Activated CD4-positive, CD25-positive, alpha-beta regulatory T cell (primary cell): ENCODE results near the gene MAGI1.

Source experiments
- DNase-seq, 4 experiments: peaks; one replicate each; lab custom pipeline; 2025; lab: John Stamatoyannopoulos, UW

Gene MAGI1

DNA sequence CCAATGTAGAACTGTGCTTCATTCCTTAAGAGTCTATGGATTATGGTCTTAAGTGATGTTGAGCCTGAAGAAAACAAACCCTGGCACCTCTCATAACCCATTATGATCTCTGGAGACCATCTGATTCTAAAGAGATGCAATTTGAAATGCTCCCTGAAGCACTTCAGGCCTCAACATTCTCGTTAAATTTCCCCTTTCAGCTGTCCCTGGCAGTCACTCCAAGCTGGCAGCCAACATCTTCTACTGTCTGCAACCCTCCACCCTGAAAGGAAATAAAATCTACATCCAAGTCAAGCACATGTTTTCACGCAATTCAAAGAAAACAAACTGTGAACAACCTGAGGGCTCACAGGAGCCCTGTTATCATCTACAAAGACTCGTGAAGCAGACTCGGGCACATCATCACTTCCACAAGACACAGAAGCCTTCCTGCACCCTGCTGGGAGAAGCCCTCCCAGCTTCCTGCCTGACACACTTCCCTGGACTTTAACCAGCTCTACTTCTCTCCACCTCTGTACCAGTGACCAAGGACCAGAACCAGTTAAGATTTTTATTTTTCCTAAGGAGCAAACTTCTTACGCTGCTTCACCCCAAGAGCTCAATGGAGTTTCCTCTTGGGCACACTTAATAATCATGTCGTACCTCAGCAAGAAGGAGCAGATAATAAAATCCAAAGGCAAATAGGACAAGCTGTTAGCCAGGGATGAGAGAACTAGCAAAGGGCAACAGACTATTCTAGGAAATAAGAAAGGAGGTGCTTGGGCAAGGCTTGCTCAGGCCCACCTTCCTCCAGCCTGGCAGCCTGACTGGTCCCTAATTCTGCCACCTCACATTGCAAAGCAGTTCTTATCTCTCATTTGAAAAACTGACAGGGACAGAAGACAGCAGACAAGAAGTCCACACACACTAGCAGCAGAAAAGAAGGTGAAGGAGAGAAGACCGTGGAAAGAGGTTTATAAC lies 67.1 kb downstream of the MAGI1 start:
- no peak for DNase-seq

GRCh38 chr3:65968996-65969395 lies 69.7 kb downstream of the MAGI1 start:
- no peak for DNase-seq

DNA sequence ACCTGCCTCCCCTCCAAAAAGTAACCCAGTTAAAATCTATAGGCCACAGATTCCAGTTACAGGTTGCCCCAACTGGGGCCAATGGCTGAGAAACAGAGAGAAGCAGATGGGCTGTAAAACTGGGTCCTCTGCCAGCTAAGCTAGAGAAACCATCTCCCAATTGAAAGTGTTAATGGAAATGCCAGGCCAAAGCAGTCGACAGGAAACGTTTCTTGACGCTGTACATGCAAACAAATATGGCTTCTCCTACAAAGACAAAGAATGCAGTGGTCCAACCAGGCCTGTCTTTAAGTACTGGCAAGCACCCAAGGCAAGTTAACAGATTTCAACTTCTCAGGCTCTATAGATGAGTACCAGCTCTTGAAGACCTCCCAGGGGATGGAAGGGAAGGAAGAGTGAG lies 71.3 kb downstream of the MAGI1 start:
- DNase-seq: no peak

GRCh38 chr3:65964838-65965237 lies 73.9 kb downstream of the MAGI1 start:
- no peak for DNase-seq

DNA sequence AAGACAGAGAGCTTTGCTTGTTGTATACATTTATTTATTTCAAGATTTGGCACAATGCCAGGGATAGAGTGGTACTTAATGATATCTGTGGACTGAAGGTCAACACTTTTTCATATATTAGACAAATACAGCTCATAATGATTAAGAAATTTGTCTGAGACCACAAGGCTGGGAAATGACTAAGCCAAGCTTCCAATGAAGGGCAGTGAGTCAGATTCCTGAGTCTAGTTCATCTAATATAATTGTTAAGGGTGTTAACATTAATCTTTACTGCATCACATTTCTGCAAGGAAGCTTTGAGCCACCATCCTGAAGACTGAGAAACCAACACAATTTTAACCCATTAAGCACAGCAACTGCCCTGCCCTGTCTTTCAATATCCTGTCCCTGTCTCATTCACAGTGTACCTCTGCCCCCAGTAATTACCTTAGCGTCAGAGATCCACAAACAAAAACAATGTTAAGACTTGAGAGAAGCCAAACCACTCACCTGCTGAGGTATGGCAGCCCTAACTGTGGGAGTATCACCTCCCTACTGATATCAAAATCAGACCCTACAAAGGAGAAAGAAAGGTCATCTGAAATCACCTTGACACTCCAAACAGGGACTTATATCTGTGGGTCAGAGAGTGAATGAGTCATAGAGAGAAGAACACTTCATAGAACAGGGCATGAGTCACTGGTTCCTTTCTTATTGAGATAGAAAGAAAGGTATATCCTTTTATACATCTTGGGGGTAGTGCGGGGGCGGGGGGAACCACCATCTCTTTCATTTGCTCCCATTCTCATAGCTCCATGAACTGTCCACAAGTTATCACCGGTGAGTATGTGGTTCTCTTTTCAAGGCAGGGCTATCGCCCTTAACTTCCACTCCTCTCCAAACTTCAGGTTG lies 74.7 kb downstream of the MAGI1 start:
- DNase-seq: peak in 1 of 4 experiments; percentile 3

GRCh38 chr3:65961733-65962132 lies 77.0 kb downstream of the MAGI1 start:
- no peak for DNase-seq

DNA sequence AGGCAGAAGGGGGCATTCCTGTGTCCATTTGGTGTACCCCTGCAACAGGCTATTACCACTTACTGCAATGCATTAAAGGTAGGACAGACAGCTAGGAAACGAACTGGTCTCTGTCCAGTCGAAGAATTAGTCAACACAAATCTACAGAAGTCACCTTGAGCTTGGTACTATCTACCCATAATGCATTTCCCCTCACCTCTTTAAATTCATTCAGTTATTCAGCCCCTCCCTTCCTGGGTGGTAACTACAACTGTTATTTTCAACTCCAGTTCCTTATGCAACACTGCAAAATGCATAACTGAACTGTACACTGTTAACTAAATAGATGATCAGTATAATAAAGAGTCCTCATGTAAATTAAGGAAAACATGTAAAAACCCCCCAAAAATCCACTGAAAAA lies 77.6 kb downstream of the MAGI1 start:
- no peak for DNase-seq

DNA sequence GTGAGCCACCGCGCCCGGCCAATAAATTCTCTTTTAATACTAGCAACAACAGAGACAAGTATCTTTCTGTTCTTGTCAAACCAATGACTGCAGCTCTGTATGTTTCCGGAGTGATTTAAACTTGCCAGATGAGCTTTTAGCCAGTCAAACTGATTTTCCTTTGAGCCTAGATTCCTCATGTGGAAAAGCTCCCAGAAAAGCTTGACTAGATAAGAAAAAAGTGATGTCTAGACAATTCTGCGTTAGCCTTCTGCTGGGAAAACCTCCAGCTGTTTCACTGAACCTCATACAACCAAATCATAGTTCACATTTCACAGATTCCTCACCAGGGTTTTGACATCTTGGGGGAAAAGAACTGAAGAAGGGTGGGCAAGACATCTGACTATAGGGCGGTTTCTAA lies 78.6 kb downstream of the MAGI1 start:
- DNase-seq: no peak

- no peak for DNase-seq
Measured at GRCh38 chr3:65958216-65958615, 80.5 kb downstream of the MAGI1 start.

DNA sequence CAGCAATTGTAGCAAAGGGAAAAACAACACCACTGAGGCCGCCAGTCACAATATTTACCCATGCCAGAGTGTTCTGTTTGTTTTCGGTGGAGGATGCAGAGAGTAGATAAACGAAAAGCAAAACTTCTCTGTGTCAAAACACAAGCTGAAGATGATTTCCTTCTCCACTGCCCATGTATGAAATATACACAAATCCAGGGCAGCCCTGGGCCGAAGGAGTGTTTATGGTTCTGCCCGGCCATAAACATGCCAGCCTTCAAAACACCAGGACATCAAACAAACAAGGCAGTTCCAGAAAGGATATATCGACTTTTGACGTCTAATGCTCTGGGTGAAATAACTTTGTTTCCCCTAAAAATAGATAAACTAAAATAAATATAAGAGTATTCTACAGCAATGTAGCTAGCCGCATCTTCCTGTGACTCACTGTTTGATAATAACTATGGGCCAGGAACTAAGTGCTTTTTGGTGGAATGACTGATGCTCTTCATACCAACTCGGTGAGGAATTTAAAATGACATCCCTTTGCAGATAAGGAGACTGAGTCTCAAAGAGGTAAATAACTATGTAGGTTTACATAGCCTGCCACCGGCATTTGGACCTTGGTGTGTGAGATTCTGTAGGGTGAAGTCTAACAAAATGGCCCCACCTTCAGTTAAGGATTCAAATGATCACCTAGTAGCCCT lies 82.8 kb downstream of the MAGI1 start:
- DNase-seq: no peak

DNA sequence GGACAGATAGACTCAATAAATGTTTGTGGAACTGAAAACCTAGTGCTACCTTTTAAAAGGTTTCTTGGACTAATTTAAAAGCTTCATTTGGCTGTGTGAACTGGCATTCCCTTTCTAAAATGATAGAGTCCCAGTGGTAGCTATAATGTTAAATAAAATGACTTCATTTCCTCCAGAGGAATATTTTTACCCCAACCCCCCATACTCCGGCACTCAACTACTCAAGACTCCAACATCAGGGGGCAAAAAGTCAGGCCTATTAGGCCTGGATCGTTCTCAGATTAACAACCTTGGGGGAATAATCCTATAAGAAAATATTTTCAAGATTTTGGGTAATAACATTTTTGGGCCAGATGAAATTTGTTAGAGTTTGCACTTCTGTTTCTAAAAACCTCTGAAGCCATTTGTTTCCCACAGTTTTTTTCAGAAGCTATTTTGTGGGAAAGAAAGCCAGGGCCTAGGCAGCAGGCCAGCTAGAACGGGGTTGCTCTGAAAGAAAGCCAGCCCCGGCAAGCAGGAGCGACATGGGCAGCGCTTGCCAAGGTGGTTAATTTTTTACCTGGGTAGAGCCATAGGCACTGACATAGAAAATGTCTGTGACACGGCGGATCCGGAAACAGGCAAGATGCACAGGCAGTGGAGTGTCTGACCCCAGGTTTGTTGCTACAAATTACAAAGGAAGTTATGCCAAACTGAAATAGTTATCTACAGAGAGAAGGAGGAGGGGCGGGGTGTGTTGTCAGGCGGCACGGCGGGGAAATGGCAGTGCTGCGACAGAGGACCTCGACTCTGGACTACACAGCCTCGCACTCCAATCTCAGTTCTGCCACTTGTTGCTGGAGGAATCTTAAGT lies 84.6 kb downstream of the MAGI1 start:
- DNase-seq: no peak

DNA sequence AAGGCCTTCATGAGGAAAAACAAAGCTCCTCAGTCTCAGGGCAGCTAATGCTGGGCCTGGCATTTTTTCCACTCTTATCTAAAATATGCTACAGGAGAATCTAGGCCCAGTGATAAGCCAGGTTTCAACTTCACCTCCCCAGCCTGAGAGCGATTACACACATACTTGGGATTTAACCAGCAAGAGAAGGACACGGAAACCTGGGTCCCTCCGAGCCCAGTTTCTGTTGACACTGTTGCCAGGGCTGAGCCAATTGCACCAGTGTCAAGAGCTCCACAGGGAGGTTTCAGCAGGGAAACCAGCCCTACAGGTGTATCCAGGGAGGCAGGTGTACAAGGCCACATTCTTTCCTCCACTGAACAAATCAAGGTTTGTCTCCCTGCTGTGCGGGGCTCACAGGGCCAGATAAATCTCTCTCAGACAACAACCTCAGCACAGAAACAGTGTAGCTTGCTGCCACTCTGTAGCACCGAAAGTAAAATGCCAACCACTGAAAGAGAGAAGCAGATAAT lies 85.4 kb downstream of the MAGI1 start:
- DNase-seq: no peak

DNA sequence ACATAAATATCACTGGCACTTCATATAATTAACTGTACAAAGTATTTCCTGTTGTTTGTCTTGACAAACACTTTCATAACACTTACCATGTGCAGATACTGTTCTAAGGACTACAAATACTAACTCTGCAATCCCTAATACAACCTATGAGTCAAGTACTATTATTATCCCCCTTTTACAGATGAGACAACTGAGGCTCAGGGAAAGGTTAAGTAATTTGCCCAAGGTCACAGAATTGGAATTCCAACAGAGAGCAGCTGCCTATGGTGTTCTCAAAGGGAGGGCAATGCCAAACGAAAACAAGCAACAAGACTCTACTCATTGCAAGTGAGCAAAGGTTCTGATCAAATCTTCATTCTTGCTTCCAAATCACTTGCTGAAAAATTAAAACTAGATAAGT lies 85.9 kb downstream of the MAGI1 start:
- no peak for DNase-seq

GRCh38 chr3:65951836-65952505 lies 86.7 kb downstream of the MAGI1 start:
- DNase-seq: no peak

- no peak for DNase-seq
Measured at GRCh38 chr3:65950340-65951326, 88.1 kb downstream of the MAGI1 start.

GRCh38 chr3:65948841-65949573 lies 89.7 kb downstream of the MAGI1 start:
- no peak for DNase-seq

- no peak for DNase-seq
Measured at GRCh38 chr3:65946438-65946837, 92.3 kb downstream of the MAGI1 start.

- no peak for DNase-seq
Measured at GRCh38 chr3:65945953-65946352, 92.8 kb downstream of the MAGI1 start.

- DNase-seq: no peak
Measured at GRCh38 chr3:65945480-65945879, 93.2 kb downstream of the MAGI1 start.
